Endothelial cell of umbilical vein (primary cell): ENCODE data around the gene GLI3. TPM values are rescaled to one million over a fixed set of nuclear protein-coding genes. Genes with fewer than 3 reads are reported as not detected.

Experiments used
- Bru-seq: library from RNA; stranded (reverse); fragments of 400-500 nt; gene quantifications from one replicate; lab custom pipeline; 2021; lab: Mats Ljungman, UMichigan
- BruChase-seq, 2 experiments: library from RNA; stranded (reverse); fragments of 400-500 nt; gene quantifications; one replicate each; lab custom pipeline; 2021; lab: Mats Ljungman, UMichigan
- BruUV-seq: library from RNA; stranded (reverse); fragments of 400-500 nt; replicated peaks from 2 replicates; lab custom pipeline; 2021; lab: Mats Ljungman, UMichigan
- CTCF ChIA-PET: fragments of 300-600, 350-600 bp; sonication (Branson Sonifier 250); formaldehyde crosslinking; loops from one replicate; lab custom pipeline; 2021; ENCODE audit warnings: antibody characterized with exemption, inconsistent platforms; lab: Charles Lee
- POLR2A ChIA-PET: fragments of 300-600, 350-600 bp; sonication (Branson Sonifier 250); formaldehyde crosslinking; loops from one replicate; lab custom pipeline; 2021; ENCODE audit warnings: antibody characterized with exemption, inconsistent platforms; lab: Charles Lee
- DNase-seq: peaks from one replicate; pipeline ENCODE4 v3.0.0-alpha.2; 2011; ENCODE audit warnings: low read depth, low spot score
- FAIRE-seq: peaks from 2 replicates; lab custom pipeline; 2011; peaks lifted over from hg19 to GRCh38; lab: Jason Lieb, UNC
- H2AFZ ChIP-seq: 2 replicates; pipeline ENCODE4 v1.6.0; 2012; ENCODE audit warnings: low read depth, low read length, control low read depth, inconsistent platforms
- H3K27ac ChIP-seq: 2 replicates; pipeline ENCODE4 v1.5.1; 2011; ENCODE audit warnings: low read depth, mild to moderate bottlenecking, control low read depth, low read length, moderate library complexity; ENCODE audit not compliant: insufficient read depth
- H3K27me3 ChIP-seq, 2 experiments: 2 replicates each; pipeline versions ENCODE4 v1.6.0 to v1.6.1; 2011; ENCODE audit warnings: low read length in 2 of 2, mixed read lengths in 1 of 2; ENCODE audit not compliant: control insufficient read depth in 2 of 2, insufficient read depth in 2 of 2
- H3K36me3 ChIP-seq, 2 experiments: 2 replicates in 1 of 2; 3 replicates in 1 of 2; pipeline ENCODE4 v1.5.1; 2011; ENCODE audit warnings: low read length in 2 of 2, mild to moderate bottlenecking in 1 of 2, moderate library complexity in 1 of 2; ENCODE audit not compliant: control insufficient read depth in 2 of 2, insufficient read depth in 2 of 2; ENCODE audit errors: extremely low read depth in 1 of 2
- H3K4me1 ChIP-seq: 3 replicates; pipeline ENCODE4 v1.5.1; 2011; ENCODE audit warnings: mild to moderate bottlenecking, low read length; ENCODE audit not compliant: control insufficient read depth, insufficient read depth; ENCODE audit errors: extremely low read depth
- H3K4me2 ChIP-seq: 2 replicates; pipeline ENCODE4 v1.6.1; 2011; ENCODE audit warnings: low read length, control low read depth, mixed read lengths; ENCODE audit not compliant: insufficient read depth
- H3K4me3 ChIP-seq, 3 experiments: fragments of 200-600 bp in 1 of 3; sonication (generic), shearing (Covaris generic) in 1 of 3; replicated peaks in 1 of 3; 2 replicates each; pipeline ENCODE4 v1.5.1; 2011 to 2016; ENCODE audit warnings: control low read depth in 3 of 3, low read length in 3 of 3, mild to moderate bottlenecking in 2 of 3, inconsistent platforms in 1 of 3, low read depth in 1 of 3, moderate library complexity in 1 of 3; ENCODE audit not compliant: insufficient read depth in 1 of 3
- H3K79me2 ChIP-seq: 2 replicates; pipeline ENCODE4 v1.6.0; 2012; ENCODE audit warnings: low read length, inconsistent platforms; ENCODE audit not compliant: control insufficient read depth, insufficient read depth
- H3K9ac ChIP-seq: replicated peaks from 2 replicates; pipeline ENCODE3; 2011; ENCODE audit warnings: low read length, control low read depth; ENCODE audit not compliant: insufficient read depth; ENCODE audit errors: extremely low read depth
- H3K9me1 ChIP-seq: replicated peaks from 3 replicates; pipeline ENCODE4 v1.6.0; 2011; ENCODE audit warnings: mild to moderate bottlenecking, low read length; ENCODE audit not compliant: control insufficient read depth, insufficient read depth; ENCODE audit errors: extremely low read depth
- H3K9me3 ChIP-seq: replicated peaks from 2 replicates; pipeline ENCODE4 v1.5.1; 2012; ENCODE audit warnings: low read length, inconsistent platforms; ENCODE audit not compliant: control insufficient read depth, insufficient read depth
- H4K20me1 ChIP-seq: replicated peaks from 2 replicates; pipeline ENCODE3; 2011; ENCODE audit warnings: mild to moderate bottlenecking, low read length; ENCODE audit not compliant: control insufficient read depth, insufficient read depth; ENCODE audit errors: extremely low read depth
- CTCF ChIP-seq, 2 donors: IDR thresholded peaks; 1 replicate in 1 of 2; 2 replicates in 1 of 2; pipeline ENCODE4 v1.5.1; 2011; ENCODE audit warnings: low read length in 2 of 2, mild to moderate bottlenecking in 2 of 2, moderate library complexity in 2 of 2, control low read depth in 1 of 2, inconsistent platforms in 1 of 2, low read depth in 1 of 2; ENCODE audit not compliant: insufficient read depth in 1 of 2; ENCODE audit errors: extremely low read depth in 1 of 2
- EZH2 ChIP-seq: IDR thresholded peaks from 2 replicates; pipeline ENCODE4 v1.6.1; 2012; ENCODE audit warnings: borderline replicate concordance, low read depth, mild to moderate bottlenecking, moderate library complexity, low read length, inconsistent platforms; ENCODE audit not compliant: severe bottlenecking
- FOS ChIP-seq: IDR thresholded peaks from 2 replicates; pipeline ENCODE4 v1.6.1; 2011; ENCODE audit warnings: mild to moderate bottlenecking, low read length, moderate library complexity, borderline replicate concordance; ENCODE audit not compliant: insufficient read depth
- JUN ChIP-seq: IDR thresholded peaks from 2 replicates; pipeline ENCODE4 v1.6.1; 2011; ENCODE audit warnings: borderline replicate concordance, low read depth; ENCODE audit not compliant: insufficient read length, insufficient read depth
- MAX ChIP-seq: IDR thresholded peaks from 2 replicates; pipeline ENCODE4 v1.6.1; 2011; ENCODE audit not compliant: insufficient read depth, insufficient read length
- MYC ChIP-seq: IDR thresholded peaks from one replicate; pipeline ENCODE4 v1.6.1; 2011; ENCODE audit warnings: mild to moderate bottlenecking, low read depth, low read length
- POLR2A ChIP-seq: IDR thresholded peaks from 2 replicates; pipeline ENCODE4 v1.6.1; 2012; ENCODE audit warnings: low read depth, mild to moderate bottlenecking, control low read depth, low read length
- POLR2AphosphoS5 ChIP-seq: IDR thresholded peaks from 2 replicates; pipeline ENCODE4 v1.6.1; 2012; ENCODE audit warnings: low read depth, mild to moderate bottlenecking, control low read depth, low read length, moderate library complexity; ENCODE audit not compliant: insufficient read depth
- dilution Hi-C: fragments of 300-500 bp; cut with MboI; formaldehyde crosslinking; loops from one replicate; pipeline ENCODE4 v1.15.0; 2019; ENCODE audit warnings: low sequenced_read_pairs; ENCODE audit not compliant: extremely low pct_ligation_motif_present
- intact Hi-C: fragments of 100-400 bp; cut with micrococcal nuclease; formaldehyde crosslinking; loops from one replicate; pipeline ENCODE4 v1.10.0; 2022
- long read RNA-seq: library from polyadenylated mRNA; stranded (forward); transcript quantifications from one replicate; pipeline ENCODE4 v2.0.0, GENCODE V29; 2021
- polyA minus RNA-seq, 3 experiments: library from RNA; depleted of rRNA, polyadenylated mRNA; stranded (reverse); fragments of >200 nt; gene quantifications; 1 replicate in 1 of 3; 2 replicates in 2 of 3; pipeline ENCODE4 v1.2.3, GENCODE V29; 2011
- polyA plus RNA-seq, 4 experiments: library from polyadenylated mRNA; depleted of rRNA in 3 of 4; stranded (reverse) in 3 of 4; unstranded in 1 of 4; fragments of >200 nt; gene quantifications; 2 replicates each; pipeline versions ENCODE4 v1.2.1 to v1.2.3, GENCODE V29; 2011 to 2012; ENCODE audit warnings: missing spikeins in 1 of 4
- total RNA-seq: library from RNA; stranded (reverse); gene quantifications from 2 replicates; pipeline ENCODE4 v1.2.3, GENCODE V29; 2021

The GLI3 gene
- total RNA-seq (24.9 and 30.3 TPM in 2 replicates), polyA plus RNA-seq (5.1 and 6.0 TPM in 2 replicates), polyA minus RNA-seq (28.1 and 30.1 TPM in 2 replicates), Bru-seq, nascent RNA (percentile 78 among the genes with signal in this experiment), BruChase-seq, experiment 1, labeled RNA remaining after a 6-hour chase (percentile 60 among the genes with signal in this experiment), BruChase-seq, experiment 2, labeled RNA remaining after a 2-hour chase (percentile 59 among the genes with signal in this experiment)
- 5.3 and 5.8 TPM in 2 replicates for polyA plus RNA-seq (2011; cell fraction: cytosol; rRNA removed)
- polyA plus RNA-seq (2011; cell fraction: nucleus; rRNA removed), result 11.8 and 18.7 TPM in 2 replicates
- polyA plus RNA-seq (2012), result 6.0 and 8.6 TPM in 2 replicates
- 1.1 TPM for polyA minus RNA-seq (2011; cell fraction: cytosol; rRNA and poly(A)+ RNA removed)
- 32.5 and 40.2 TPM in 2 replicates for polyA minus RNA-seq (2011; cell fraction: nucleus; rRNA and poly(A)+ RNA removed)
- long read RNA-seq, partial matches to known transcripts, result 5 of 22 reads
- long read RNA-seq, other reads (novel, unspliced or antisense), result 15 of 22 reads

- peak within 1 kb of the TSS; percentile 84 for H2AFZ ChIP-seq
- peaks cover 23% of the 10 kb centered on the region for H3K4me1 ChIP-seq
- POLR2A ChIA-PET, result no interaction called here
- peak within 1 kb of the TSS; percentile 85 for H3K9ac ChIP-seq
- peak within 1 kb of the TSS; percentile 85 to 95 (median 90) for H3K4me3 ChIP-seq
- dilution Hi-C loops, result loop anchor here (25.0 kb wide), 1 partner anchor 250 kb away; no protein-coding TSS in a partner anchor
- H3K27ac ChIP-seq, result peak within 1 kb of the TSS; percentile 78
- H3K9me1 ChIP-seq, result no peaks in the 10 kb centered on the region
- H3K4me2 ChIP-seq, result peak within 1 kb of the TSS; percentile 88
- FAIRE-seq, result peak; percentile 81
- H3K36me3 ChIP-seq, result no peaks in the 10 kb centered on the region
- BruUV-seq, result no TSS peak
- no peaks in the 10 kb centered on the region for H3K27me3 ChIP-seq
- H3K79me2 ChIP-seq, result no peaks in the 10 kb centered on the region
- peak; percentile 90 for DNase-seq
- intact Hi-C loops, result loop anchor here (1.0 to 10.0 kb wide), 6 partner anchors 8 to 1488 kb away; partner anchors contain the start of gene COA1
- peak in 1 of 2 donors; percentile 52 for TF ChIP-seq CTCF (IDR thresholded peaks at IDR 0.05; ENCODE audit: extremely low read depth in 1 of 2, insufficient read depth in 1 of 2, low read depth in 1 of 2, low read length in 2 of 2)
- peak; percentile 71 for TF ChIP-seq POLR2AphosphoS5
- TF ChIP-seq EZH2, result no peak
- no peak for TF ChIP-seq MAX
- no peak for TF ChIP-seq MYC
- peak; percentile 52 for TF ChIP-seq FOS
- no peak for TF ChIP-seq JUN
- peak; percentile 75 for TF ChIP-seq POLR2A
- CTCF ChIA-PET, result interaction anchor here (0.8 to 1.0 kb wide), 2 partner anchors 12 to 36 kb away, joined by 3 read pairs; no protein-coding TSS in a partner anchor
- no peaks in the 10 kb centered on the region for H3K9me3 ChIP-seq
- no peaks in the 10 kb centered on the region for H4K20me1 ChIP-seq
These were observed at the start of gene GLI3 for GRCh38 chr7:42236976-42237810. GLI3 (minus strand) TSS chr7:42237209; CDS start chr7:42223253, 13,956 bp downstream.
